Lung (tissue), 12 donors: ENCODE results near the gene PHYKPL. TPM values are rescaled to one million over a fixed set of nuclear protein-coding genes. Genes with fewer than 3 reads are reported as not detected.

Experiments used
- ATAC-seq: fragments of 200-7000 bp; cut with Tn5 transposase; one replicate; pipeline ENCODE4 v1.9.1; 2020; ENCODE audit warnings: moderate number of reproducible peaks; ENCODE audit not compliant: insufficient read depth, low FRiP score
- DNase-seq, 3 donors: peaks; one replicate each; pipeline ENCODE4 v3.0.0-alpha.2; 2013 to 2017
- H3K27ac ChIP-seq, 2 donors: one replicate each; pipeline ENCODE4 v1.5.1; 2013; ENCODE audit warnings: mild to moderate bottlenecking in 2 of 2, moderate library complexity in 2 of 2, control low read depth in 1 of 2, inconsistent platforms in 1 of 2, low read depth in 1 of 2, low read length in 1 of 2
- H3K27me3 ChIP-seq, 3 donors: one replicate each; pipeline ENCODE4 v1.5.1; 2013; ENCODE audit warnings: low read length in 2 of 3; ENCODE audit not compliant: control insufficient read depth in 3 of 3, insufficient read depth in 3 of 3
- H3K36me3 ChIP-seq, 4 donors: one replicate each; pipeline ENCODE4 v1.5.1; 2013; ENCODE audit warnings: low read length in 4 of 4, mild to moderate bottlenecking in 1 of 4, moderate library complexity in 1 of 4; ENCODE audit not compliant: control insufficient read depth in 4 of 4, insufficient read depth in 4 of 4
- H3K4me1 ChIP-seq, 5 donors: one replicate each; pipeline ENCODE4 v1.5.1; 2013; ENCODE audit warnings: low read length in 5 of 5, mild to moderate bottlenecking in 2 of 5, moderate library complexity in 1 of 5; ENCODE audit not compliant: control insufficient read depth in 5 of 5, insufficient read depth in 5 of 5
- H3K4me3 ChIP-seq: one replicate; pipeline ENCODE4 v1.5.1; 2013; ENCODE audit warnings: mild to moderate bottlenecking, control low read depth, moderate library complexity
- H3K9ac ChIP-seq, 2 donors: one replicate each; pipeline ENCODE4 v1.5.1; 2013; ENCODE audit warnings: low read length in 2 of 2, control low read depth in 1 of 2; ENCODE audit not compliant: insufficient read depth in 1 of 2
- H3K9me3 ChIP-seq, 4 donors: one replicate each; pipeline ENCODE4 v1.5.1; 2013; ENCODE audit warnings: low read length in 3 of 4, mild to moderate bottlenecking in 1 of 4, moderate library complexity in 1 of 4; ENCODE audit not compliant: control insufficient read depth in 4 of 4, insufficient read depth in 3 of 4
- WGBS, 2 donors: extraction: QIAGEN DNeasy Blood & Tissue Kit; methylation state at CpG; one replicate each; pipeline ENCODE4 v1.1.7; 2013; 5-methylcytosine and 5-hydroxymethylcytosine counted together
- polyA plus RNA-seq, 2 donors: library from polyadenylated mRNA; stranded (reverse); fragments of 200-250 nt; gene quantifications; one replicate each; pipeline ENCODE4 v1.2.1, GENCODE V29; 2013
- total RNA-seq, 2 donors: library from RNA; depleted of rRNA in 1 of 2; stranded (reverse); fragments of >200 nt in 1 of 2; gene quantifications; one replicate each; pipeline ENCODE4 v1.2.1, GENCODE V29; 2014 to 2021
- TF ChIP-seq, protein P1 (sequence below): IDR thresholded peaks from 2 replicates; pipeline ENCODE4 v1.5.1; 2012; ENCODE audit warnings: mild to moderate bottlenecking; ENCODE audit errors: control extremely low read depth, extremely low read depth
- donor health status: control.
- donor health status: control.
- donor health status: Bipolar disorder and iron deficiency.
- donor health status: healthy.
- donor health status: DM: yes; HTN: yes; CAD: no.

Gene PHYKPL
- total and polyA plus RNA-seq, 4 donors, result 49.7 to 100 (median 75.8) TPM

DNA sequence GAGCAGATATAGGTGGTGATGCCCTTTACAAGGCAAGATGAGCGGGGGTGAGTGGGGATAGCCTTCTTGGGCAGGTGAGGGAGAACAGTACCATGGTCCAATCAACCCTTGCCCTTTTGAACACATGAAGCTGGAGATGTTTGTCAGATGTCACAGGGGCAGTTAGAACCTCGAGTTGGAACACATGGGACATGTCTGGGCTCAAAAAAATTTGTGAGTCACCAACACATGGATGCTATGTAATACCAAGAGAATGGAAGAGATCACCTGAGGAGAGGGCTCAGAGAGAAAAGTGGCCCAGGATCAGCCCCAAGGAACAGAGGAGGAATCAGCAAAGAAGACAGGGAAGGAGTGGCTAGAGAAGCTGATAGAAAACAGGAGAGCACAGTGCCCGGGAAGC lies 4.7 kb downstream of the PHYKPL start:
- no peak overlapping the region for H3K9ac ChIP-seq
- TF ChIP-seq, protein P1, sequence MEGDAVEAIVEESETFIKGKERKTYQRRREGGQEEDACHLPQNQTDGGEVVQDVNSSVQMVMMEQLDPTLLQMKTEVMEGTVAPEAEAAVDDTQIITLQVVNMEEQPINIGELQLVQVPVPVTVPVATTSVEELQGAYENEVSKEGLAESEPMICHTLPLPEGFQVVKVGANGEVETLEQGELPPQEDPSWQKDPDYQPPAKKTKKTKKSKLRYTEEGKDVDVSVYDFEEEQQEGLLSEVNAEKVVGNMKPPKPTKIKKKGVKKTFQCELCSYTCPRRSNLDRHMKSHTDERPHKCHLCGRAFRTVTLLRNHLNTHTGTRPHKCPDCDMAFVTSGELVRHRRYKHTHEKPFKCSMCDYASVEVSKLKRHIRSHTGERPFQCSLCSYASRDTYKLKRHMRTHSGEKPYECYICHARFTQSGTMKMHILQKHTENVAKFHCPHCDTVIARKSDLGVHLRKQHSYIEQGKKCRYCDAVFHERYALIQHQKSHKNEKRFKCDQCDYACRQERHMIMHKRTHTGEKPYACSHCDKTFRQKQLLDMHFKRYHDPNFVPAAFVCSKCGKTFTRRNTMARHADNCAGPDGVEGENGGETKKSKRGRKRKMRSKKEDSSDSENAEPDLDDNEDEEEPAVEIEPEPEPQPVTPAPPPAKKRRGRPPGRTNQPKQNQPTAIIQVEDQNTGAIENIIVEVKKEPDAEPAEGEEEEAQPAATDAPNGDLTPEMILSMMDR, result no peak
- H3K36me3 ChIP-seq, result peaks cover 8 to 42% (median 31%) of the 10 kb centered on the region in 4 donors
- H3K4me1 ChIP-seq, result peaks cover 0 to 25% (median 18%) of the 10 kb centered on the region in 5 donors
- H3K4me3 ChIP-seq, result no peak overlapping the region
- no peaks in the 10 kb centered on the region for H3K27me3 ChIP-seq
- H3K9me3 ChIP-seq, result peaks cover 0 to 6% (median 0%) of the 10 kb centered on the region in 4 donors
- 90 to 94% methylated on average over 3 of the region's 3 CpGs for WGBS, 2 donors
- DNase-seq, result no peak
- no peak overlapping the region for H3K27ac ChIP-seq
- ATAC-seq, result no peak

DNA sequence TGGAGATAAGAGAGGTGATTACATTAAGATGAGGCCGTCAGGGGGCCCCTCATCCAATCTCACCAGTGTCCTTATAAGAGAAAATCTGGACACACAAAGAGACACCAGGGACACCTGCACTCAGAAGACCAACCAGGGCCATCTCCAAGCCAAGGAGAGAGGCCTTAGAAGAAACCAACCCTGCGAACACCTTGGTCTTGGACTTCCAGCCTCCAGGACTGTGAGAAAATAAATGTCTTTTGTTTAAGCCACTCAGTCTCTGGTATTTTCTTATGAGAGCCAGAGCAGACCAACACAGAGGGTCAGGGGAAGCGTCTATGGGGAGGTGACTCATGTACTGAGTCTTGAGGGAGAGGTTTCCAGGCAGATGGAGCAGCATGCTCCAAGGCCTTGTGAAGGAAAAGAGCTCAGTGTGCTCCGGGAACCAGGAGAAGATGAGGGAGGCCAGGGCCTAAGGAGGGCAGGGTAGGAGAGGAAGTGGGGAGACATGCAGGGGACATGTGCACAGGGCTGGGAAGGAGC lies 5.4 kb downstream of the PHYKPL start:
- ATAC-seq (no peak), DNase-seq (no peak)
- Histone ChIP-seq H3K27ac (no peak overlapping the region), H3K9me3 (peaks cover 0 to 6% (median 0%) of the 10 kb centered on the region in 4 donors), H3K36me3 (peaks cover 8 to 44% (median 36%) of the 10 kb centered on the region in 4 donors), H3K9ac (no peak overlapping the region), H3K4me3 (no peak overlapping the region), H3K4me1 (peaks cover 0 to 25% (median 19%) of the 10 kb centered on the region in 5 donors), H3K27me3 (no peaks in the 10 kb centered on the region)
- TF ChIP-seq, protein P1, result no peak
- 97 to 99% methylated on average over 4 of the region's 4 CpGs for WGBS, 2 donors

DNA sequence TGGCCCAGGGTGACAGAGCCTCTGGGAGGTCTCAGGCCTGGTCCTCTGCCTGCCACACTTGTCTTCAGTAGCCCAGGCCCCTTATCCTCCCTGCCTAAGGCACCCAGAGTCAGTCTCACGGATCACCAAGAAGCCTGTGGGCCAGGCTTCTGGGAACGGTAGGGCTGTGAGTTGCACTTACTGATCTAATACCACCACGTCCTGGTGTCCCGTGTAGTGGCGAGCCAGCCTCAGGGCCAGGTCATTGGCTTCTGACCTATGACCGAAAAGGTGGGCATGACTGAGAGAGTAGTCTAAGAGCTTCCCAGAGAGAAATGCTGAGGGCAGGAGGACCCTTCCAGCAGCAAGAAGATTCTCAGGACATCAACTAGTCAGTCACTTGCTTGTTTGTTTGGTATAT lies 7.4 kb downstream of the PHYKPL start:
- WGBS, 2 donors, result 94% methylated on average over 6 of the region's 6 CpGs
- no peak overlapping the region for H3K27ac ChIP-seq
- DNase-seq (no peak), ATAC-seq (no peak)
- peaks cover 0 to 13% (median 5%) of the 10 kb centered on the region in 5 donors for H3K4me1 ChIP-seq
- H3K27me3 ChIP-seq, result no peaks in the 10 kb centered on the region
- peaks cover 0 to 6% (median under 1%) of the 10 kb centered on the region in 4 donors for H3K9me3 ChIP-seq
- peaks cover 8 to 48% (median 37%) of the 10 kb centered on the region in 4 donors for H3K36me3 ChIP-seq
- no peak overlapping the region for H3K4me3 ChIP-seq
- H3K9ac ChIP-seq, result no peak overlapping the region
- TF ChIP-seq, protein P1, result no peak

DNA sequence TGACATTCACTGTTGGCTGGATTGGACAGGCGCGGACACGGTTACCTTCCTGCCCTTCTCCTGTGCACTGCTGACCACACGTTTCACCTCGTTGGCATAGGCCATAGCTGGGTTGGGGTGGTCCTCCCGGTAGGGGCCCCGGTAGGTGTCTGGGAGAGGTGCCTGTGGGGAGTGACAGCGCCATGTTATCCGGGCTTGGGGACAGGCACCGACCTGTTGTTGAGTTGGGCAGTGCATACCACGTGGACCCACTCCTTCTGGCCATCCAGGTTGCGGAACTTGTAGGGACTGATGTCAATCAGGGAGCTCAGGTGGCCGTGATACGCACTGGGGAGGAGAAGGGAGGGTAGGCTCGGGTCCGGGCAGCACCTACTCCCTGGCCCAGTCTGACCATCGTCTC lies 8.2 kb downstream of the PHYKPL start:
- no peaks in the 10 kb centered on the region for H3K27me3 ChIP-seq
- no peak overlapping the region for H3K4me3 ChIP-seq
- no peak overlapping the region for H3K27ac ChIP-seq
- DNase-seq (no peak), ATAC-seq (no peak)
- no peak overlapping the region for H3K9ac ChIP-seq
- peaks cover 0 to 13% (median 5%) of the 10 kb centered on the region in 5 donors for H3K4me1 ChIP-seq
- TF ChIP-seq, protein P1, result no peak
- peaks cover 2 to 43% (median 31%) of the 10 kb centered on the region in 4 donors for H3K36me3 ChIP-seq
- peaks cover 0 to 6% (median under 1%) of the 10 kb centered on the region in 4 donors for H3K9me3 ChIP-seq
- 92 to 96% methylated on average over 17 of the region's 17 CpGs for WGBS, 2 donors
